Mononuclear cell (primary cell): Measurements from ENCODE around the gene KCNN2. TPM values are rescaled to one million over a fixed set of nuclear protein-coding genes. Genes with fewer than 3 reads are reported as not detected.

ENCODE experiments used
- H3K27me3 ChIP-seq: 2 replicates; pipeline ENCODE4 v1.6.0; 2011; ENCODE audit warnings: low read length, control low read depth; ENCODE audit not compliant: insufficient read depth
- H3K4me1 ChIP-seq: 2 replicates; pipeline ENCODE4 v1.5.1; 2011; ENCODE audit warnings: mild to moderate bottlenecking, low read length, control low read depth; ENCODE audit not compliant: insufficient read depth
- H3K4me3 ChIP-seq: 2 replicates; pipeline ENCODE4 v1.5.1; 2011; ENCODE audit warnings: mild to moderate bottlenecking, low read length, moderate library complexity
- H3K9me3 ChIP-seq: 2 replicates; pipeline ENCODE4 v1.5.1; 2011; ENCODE audit warnings: low read depth, mild to moderate bottlenecking, control low read depth, low read length
- total RNA-seq: library from RNA; depleted of rRNA; stranded (reverse); fragments of >200 nt; gene quantifications from one replicate; pipeline ENCODE4 v1.2.3, GENCODE V29; 2012

The KCNN2 gene
- total RNA-seq, 1 donor: not detected

- H3K4me3 ChIP-seq: no peak overlapping the region
- H3K9me3 ChIP-seq: no peaks in the 10 kb centered on the region
- no peaks in the 10 kb centered on the region for H3K4me1 ChIP-seq
- H3K27me3 ChIP-seq: no peaks in the 10 kb centered on the region
These were observed 25.6 kb downstream of the KCNN2 start for GRCh38 chr5:114387433-114387832.

GRCh38 chr5:114390431-114390830, 28.6 kb downstream of the KCNN2 start:
- H3K4me1 ChIP-seq: no peaks in the 10 kb centered on the region
- H3K9me3 ChIP-seq: no peaks in the 10 kb centered on the region
- H3K4me3 ChIP-seq: no peak overlapping the region
- no peaks in the 10 kb centered on the region for H3K27me3 ChIP-seq

GRCh38 chr5:114391321-114391720, 29.5 kb downstream of the KCNN2 start:
- Histone ChIP-seq H3K27me3 (no peaks in the 10 kb centered on the region), H3K4me1 (no peaks in the 10 kb centered on the region), H3K4me3 (no peak overlapping the region), H3K9me3 (no peaks in the 10 kb centered on the region)

- Histone ChIP-seq H3K27me3 (no peaks in the 10 kb centered on the region), H3K4me1 (no peaks in the 10 kb centered on the region), H3K9me3 (no peaks in the 10 kb centered on the region), H3K4me3 (no peak overlapping the region)
These were observed 31.3 kb downstream of the KCNN2 start for GRCh38 chr5:114393159-114393558.

- Histone ChIP-seq H3K27me3 (no peaks in the 10 kb centered on the region), H3K4me1 (no peaks in the 10 kb centered on the region), H3K9me3 (no peaks in the 10 kb centered on the region), H3K4me3 (no peak overlapping the region)
These were observed 40.3 kb downstream of the KCNN2 start for GRCh38 chr5:114402206-114402605.

GRCh38 chr5:114407783-114408182, 45.9 kb downstream of the KCNN2 start:
- Histone ChIP-seq H3K4me3 (no peak overlapping the region), H3K9me3 (no peaks in the 10 kb centered on the region), H3K4me1 (no peaks in the 10 kb centered on the region), H3K27me3 (no peaks in the 10 kb centered on the region)

- no peak overlapping the region for H3K4me3 ChIP-seq
- H3K9me3 ChIP-seq: no peaks in the 10 kb centered on the region
- H3K27me3 ChIP-seq: no peaks in the 10 kb centered on the region
- H3K4me1 ChIP-seq: no peaks in the 10 kb centered on the region
These were observed 47.0 kb downstream of the KCNN2 start for GRCh38 chr5:114408847-114409246.

GRCh38 chr5:114411380-114411931, 49.6 kb downstream of the KCNN2 start:
- Histone ChIP-seq H3K9me3 (no peaks in the 10 kb centered on the region), H3K27me3 (no peaks in the 10 kb centered on the region), H3K4me1 (no peaks in the 10 kb centered on the region), H3K4me3 (no peak overlapping the region)

- no peaks in the 10 kb centered on the region for H3K9me3 ChIP-seq
- no peaks in the 10 kb centered on the region for H3K4me1 ChIP-seq
These were observed 50.8 kb downstream of the KCNN2 start for GRCh38 chr5:114412510-114413171.

GRCh38 chr5:114415760-114416159, 53.9 kb downstream of the KCNN2 start:
- no peaks in the 10 kb centered on the region for H3K27me3 ChIP-seq
- H3K9me3 ChIP-seq: no peaks in the 10 kb centered on the region
- no peaks in the 10 kb centered on the region for H3K4me1 ChIP-seq
- H3K4me3 ChIP-seq: no peak overlapping the region

More at GRCh38 chr5:114412510-114413171, 50.8 kb downstream of the KCNN2 start:
- H3K27me3 ChIP-seq: no peaks in the 10 kb centered on the region
- H3K4me3 ChIP-seq: no peak overlapping the region

- no peak overlapping the region for H3K4me3 ChIP-seq
- H3K27me3 ChIP-seq: no peaks in the 10 kb centered on the region
- H3K9me3 ChIP-seq: no peaks in the 10 kb centered on the region
- no peaks in the 10 kb centered on the region for H3K4me1 ChIP-seq
These were observed 54.4 kb downstream of the KCNN2 start for GRCh38 chr5:114416254-114416653.

- H3K9me3 ChIP-seq: no peaks in the 10 kb centered on the region
- no peak overlapping the region for H3K4me3 ChIP-seq
- H3K4me1 ChIP-seq: no peaks in the 10 kb centered on the region
- H3K27me3 ChIP-seq: no peaks in the 10 kb centered on the region
These were observed 55.6 kb downstream of the KCNN2 start for GRCh38 chr5:114417519-114417918.

GRCh38 chr5:114418176-114419066, 56.6 kb downstream of the KCNN2 start:
- Histone ChIP-seq H3K4me1 (no peaks in the 10 kb centered on the region), H3K27me3 (no peaks in the 10 kb centered on the region), H3K9me3 (no peaks in the 10 kb centered on the region), H3K4me3 (no peak overlapping the region)

GRCh38 chr5:114419067-114419388, 57.2 kb downstream of the KCNN2 start:
- no peak overlapping the region for H3K4me3 ChIP-seq
- no peaks in the 10 kb centered on the region for H3K4me1 ChIP-seq
- H3K9me3 ChIP-seq: no peaks in the 10 kb centered on the region
- no peaks in the 10 kb centered on the region for H3K27me3 ChIP-seq

- Histone ChIP-seq H3K9me3 (no peaks in the 10 kb centered on the region), H3K4me1 (no peaks in the 10 kb centered on the region), H3K4me3 (no peak overlapping the region)
These were observed 58.1 kb downstream of the KCNN2 start for GRCh38 chr5:114419959-114420358.

More at GRCh38 chr5:114419959-114420358, 58.1 kb downstream of the KCNN2 start:
- no peaks in the 10 kb centered on the region for H3K27me3 ChIP-seq
